GM12878 (cell line): Measurements from ENCODE around the gene PTGIS. TPM values are rescaled to one million over a fixed set of nuclear protein-coding genes. Genes with fewer than 3 reads are reported as not detected.

ENCODE experiments used
- ATAC-seq: fragments of 200-7000 bp; cut with Tn5 transposase; 3 replicates; pipeline ENCODE4 v1.9.1; 2020; ENCODE audit warnings: mild to moderate bottlenecking, moderate library complexity
- BruUV-seq: library from RNA; stranded (reverse); fragments of 400-500 nt; replicated peaks from 2 replicates; lab custom pipeline; 2021; lab: Mats Ljungman, UMichigan
- CTCF ChIA-PET: fragments of 300-600 bp; sonication (Branson Sonifier 250); formaldehyde crosslinking; extraction: SDS; loops from one replicate; lab custom pipeline; 2021; ENCODE audit warnings: inconsistent platforms; lab: Yijun Ruan, JAX
- POLR2A ChIA-PET: fragments of 350-600 bp; formaldehyde crosslinking; extraction: SDS; loops from one replicate; lab custom pipeline; 2021; ENCODE audit warnings: inconsistent platforms; lab: Charles Lee
- RAD21 ChIA-PET: fragments of 300-600 bp; sonication (Branson Sonifier 250); formaldehyde crosslinking; loops from one replicate; lab custom pipeline; 2023; ENCODE audit warnings: antibody characterized with exemption; ENCODE audit not compliant: unreplicated experiment; lab: Charles Lee
- SMC1A ChIA-PET: fragments of 300-600 bp; sonication (Branson Sonifier 250); formaldehyde crosslinking; loops from one replicate; lab custom pipeline; 2023; ENCODE audit not compliant: unreplicated experiment, uncharacterized antibody; lab: Charles Lee
- DNase-seq: peaks from one replicate; pipeline ENCODE4 v3.0.0-alpha.2; 2011; ENCODE audit warnings: low read depth, low spot score
- FAIRE-seq: peaks from 3 replicates; lab custom pipeline; 2011; peaks lifted over from hg19 to GRCh38; lab: Jason Lieb, UNC
- H2AFZ ChIP-seq: 2 replicates; pipeline ENCODE4 v1.6.0; 2011; ENCODE audit warnings: low read depth, low read length, control low read depth; ENCODE audit not compliant: control insufficient read depth
- H3K27ac ChIP-seq: 2 replicates; pipeline ENCODE4 v1.5.1; 2011; ENCODE audit warnings: control low read depth; ENCODE audit not compliant: control insufficient read depth, insufficient read depth
- H3K27me3 ChIP-seq, 2 experiments: replicated peaks in 1 of 2; 2 replicates each; pipeline versions ENCODE4 v1.6.0 to v1.6.1; 2011; ENCODE audit warnings: low read length in 1 of 2; ENCODE audit not compliant: control insufficient read depth in 2 of 2, insufficient read depth in 2 of 2
- H3K36me3 ChIP-seq, 2 experiments: 2 replicates each; pipeline ENCODE4 v1.5.1; 2011; ENCODE audit warnings: low read length in 1 of 2; ENCODE audit not compliant: control insufficient read depth in 2 of 2, insufficient read depth in 2 of 2
- H3K4me1 ChIP-seq: 2 replicates; pipeline ENCODE4 v1.6.1; 2011; ENCODE audit warnings: mild to moderate bottlenecking, low read length, moderate library complexity, mixed read lengths; ENCODE audit not compliant: control insufficient read depth, insufficient read depth
- H3K4me2 ChIP-seq: 2 replicates; pipeline ENCODE4 v1.6.0; 2011; ENCODE audit warnings: control low read depth; ENCODE audit not compliant: control insufficient read depth, insufficient read depth
- H3K4me3 ChIP-seq: fragments of 200-600 bp; sonication (generic); 2 replicates; pipeline ENCODE4 v1.5.1; 2016
- H3K79me2 ChIP-seq: 2 replicates; pipeline ENCODE4 v1.6.0; 2011; ENCODE audit warnings: low read length; ENCODE audit not compliant: control insufficient read depth, insufficient read depth
- H3K9ac ChIP-seq: 2 replicates; pipeline ENCODE4 v1.8.0; 2011; ENCODE audit warnings: low read length, control low read depth, mixed read lengths; ENCODE audit not compliant: control insufficient read depth, insufficient read depth
- H3K9me3 ChIP-seq: replicated peaks from 3 replicates; pipeline ENCODE4 v1.5.1; 2011; ENCODE audit warnings: mild to moderate bottlenecking, low read length; ENCODE audit not compliant: control insufficient read depth, insufficient read depth
- H4K20me1 ChIP-seq: 2 replicates; pipeline ENCODE4 v1.6.0; 2011; ENCODE audit not compliant: control insufficient read depth, insufficient read depth
- CREB1 ChIP-seq: IDR thresholded peaks from 2 replicates; pipeline ENCODE4 v1.6.1; 2012; ENCODE audit warnings: low read depth, mild to moderate bottlenecking, inconsistent platforms
- NRF1 ChIP-seq: conservative IDR thresholded peaks from 2 replicates; pipeline ENCODE4 v1.6.1; 2011; ENCODE audit warnings: mild to moderate bottlenecking, low read depth, low read length, improper control_type of control experiment
- PBX3 ChIP-seq: IDR thresholded peaks from 2 replicates; pipeline ENCODE4 v1.6.1; 2011; ENCODE audit warnings: mild to moderate bottlenecking, low read depth, low read length, moderate library complexity; ENCODE audit not compliant: insufficient replicate concordance
- RCOR1 ChIP-seq: conservative IDR thresholded peaks from 2 replicates; pipeline ENCODE4 v1.6.1; 2012; ENCODE audit warnings: low read depth, low read length, improper control_type of control experiment
- SPI1 ChIP-seq: IDR thresholded peaks from 2 replicates; pipeline ENCODE4 v1.6.1; 2011; ENCODE audit warnings: low read depth, mild to moderate bottlenecking, low read length, moderate library complexity, borderline replicate concordance; ENCODE audit not compliant: insufficient read depth
- WGBS: methylation state at CpG from one replicate; pipeline ENCODE4 v1.1.6; 2016; ENCODE audit warnings: low lambda C conversion rate; ENCODE audit not compliant: insufficient replicate concordance, insufficient coverage; ENCODE audit errors: missing lambda C conversion rate; 5-methylcytosine and 5-hydroxymethylcytosine counted together
- in situ Hi-C: fragments of 300-500 bp; cut with MboI; formaldehyde crosslinking; loops from 9 replicates; pipeline ENCODE4 v1.14.3; 2018; ENCODE audit warnings: mixed read lengths
- intact Hi-C: fragments of 100-400 bp; cut with micrococcal nuclease; formaldehyde crosslinking; loops from one replicate; pipeline ENCODE4 v1.14.2; 2022; ENCODE audit not compliant: unreplicated experiment
- polyA plus RNA-seq, 11 experiments: library from polyadenylated mRNA; depleted of rRNA in 4 of 11; unstranded in 6 of 11; stranded (reverse) in 5 of 11; fragments of >200 nt; fragmentation: Nextera tagmentation in 4 of 11; fragmentation: Illumina TruSeq in 1 of 11; extraction: Ambion mirVana in 4 of 11; extraction: Trizol in 1 of 11; gene quantifications; 1 replicate in 1 of 11; 2 replicates in 10 of 11; pipeline versions ENCODE4 v1.2.1 to v1.2.3, GENCODE V29; 2011 to 2016; ENCODE audit warnings: inconsistent platforms in 2 of 11, missing spikeins in 2 of 11, low read depth in 1 of 11
- total RNA-seq, 4 experiments: library from RNA; depleted of rRNA in 3 of 4; stranded (reverse); fragments of >200 nt in 3 of 4; fragmentation: Illumina TruSeq in 1 of 4; extraction: Trizol in 1 of 4; gene quantifications; 2 replicates each; pipeline versions ENCODE4 v1.2.1 to v1.2.3, GENCODE V29; 2013 to 2021

The PTGIS gene
- total and polyA plus RNA-seq, 10 of the 15 experiments (the other 5 are each of a cell fraction or from before 2014, with no cell fraction given): 0.10 TPM; not detected in 9

DNA sequence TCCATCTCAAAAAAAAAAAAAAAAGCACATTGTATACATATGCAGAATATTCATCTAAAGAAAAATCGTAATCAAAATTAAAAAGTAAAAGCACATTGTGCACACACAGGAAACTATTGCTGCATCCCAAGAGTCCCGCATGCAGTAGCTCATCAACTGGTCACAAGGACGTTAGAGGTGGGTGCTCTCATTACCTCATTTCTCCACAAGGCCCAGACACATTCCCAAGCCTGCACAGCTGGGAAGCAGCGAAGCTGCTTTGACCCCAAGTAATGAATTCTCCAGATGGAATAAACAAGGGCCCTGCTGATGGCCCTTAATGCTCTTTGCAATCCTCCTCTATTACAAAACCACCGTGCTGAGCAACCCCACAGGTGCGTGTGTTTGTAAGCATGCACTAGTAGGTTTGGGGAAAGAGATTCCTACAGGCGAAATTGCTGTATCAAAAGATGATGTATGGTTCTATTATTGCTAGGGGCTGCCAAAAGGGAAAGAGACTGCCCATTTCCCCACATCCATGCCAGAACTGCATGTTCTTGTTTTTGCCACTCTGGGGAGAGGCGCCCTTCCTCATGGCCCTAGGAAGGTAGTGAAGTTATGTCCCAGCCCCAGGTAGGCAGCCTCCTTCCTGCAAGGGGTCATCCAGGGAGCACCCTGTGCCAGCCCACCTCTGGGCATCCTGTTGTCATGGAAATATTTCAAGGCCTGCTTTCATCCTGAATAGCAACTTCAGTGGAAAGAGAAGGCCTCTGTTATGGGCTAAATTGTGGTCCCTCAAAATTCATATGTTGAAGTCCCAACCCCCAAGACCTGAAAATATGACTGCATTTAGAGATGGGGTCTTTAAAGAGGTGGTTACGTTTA, 34.6 kb upstream of the PTGIS start:
- ChIA-PET RAD21 (interaction anchor here (0.5 kb wide), 1 partner anchor 24 kb away, joined by 3 read pairs; no protein-coding TSS in a partner anchor), CTCF (interaction anchor here (0.7 to 8.6 kb wide), 5 partner anchors 58 to 244 kb away, joined by 3 to 148 read pairs (median 6); no protein-coding TSS in a partner anchor), SMC1A (no interaction called here), POLR2A (interaction anchor here (0.7 kb wide), 1 partner anchor 49 kb away, joined by 3 read pairs; no protein-coding TSS in a partner anchor)
- no TSS peak for BruUV-seq
- Histone ChIP-seq H3K27me3 (peaks cover 0 to 2% of the 10 kb centered on the region in 2 experiments; a peak in 1 of 4 replicates), H2AFZ (no peak overlapping the region), H3K79me2 (no peaks in the 10 kb centered on the region), H3K9me3 (peaks cover 6% of the 10 kb centered on the region; the same call in 2 of the 3 replicates), H3K4me1 (peaks cover 5% of the 10 kb centered on the region), H3K36me3 (no peaks in the 10 kb centered on the region), H3K27ac (no peak overlapping the region), H3K9ac (no peak overlapping the region), H3K4me2 (no peak overlapping the region), H4K20me1 (no peaks in the 10 kb centered on the region), H3K4me3 (no peak overlapping the region)
- no peak for FAIRE-seq
- 49% methylated on average over 8 of the region's 9 CpGs for WGBS
- TF ChIP-seq SPI1: no peak
- no peak for TF ChIP-seq NRF1
- no peak for TF ChIP-seq PBX3
- TF ChIP-seq RCOR1: no peak
- no peak for TF ChIP-seq CREB1
- in situ Hi-C loops: no loop called here
- intact Hi-C loops: no loop called here
- no peak for ATAC-seq
- DNase-seq: no peak
